HEK293 (cell line): Measurements from ENCODE around the gene BTD.

Experiments
- ELK4 ChIP-seq: IDR thresholded peaks from 2 replicates; pipeline ENCODE4 v1.6.1; 2011; ENCODE audit warnings: mild to moderate bottlenecking, low read depth, low read length, borderline replicate concordance
- SCRT1 ChIP-seq: fragments of 450-650 bp; formaldehyde crosslinking; IDR thresholded peaks from 2 replicates; pipeline ENCODE4 v1.5.1; 2016; ENCODE audit warnings: missing biosample characterization, missing genetic modification characterization, borderline replicate concordance
- YY1 ChIP-seq: fragments of 450-650 bp; formaldehyde crosslinking; IDR thresholded peaks from 2 replicates; pipeline ENCODE4 v1.5.1; 2018; ENCODE audit warnings: missing biosample characterization, missing genetic modification characterization
- ZNF133 ChIP-seq: fragments of 450-650 bp; formaldehyde crosslinking; IDR thresholded peaks from 2 replicates; pipeline ENCODE4 v1.5.1; 2016; ENCODE audit warnings: missing biosample characterization, missing genetic modification characterization
- ZNF175 ChIP-seq: fragments of 450-650 bp; formaldehyde crosslinking; IDR thresholded peaks from 2 replicates; pipeline ENCODE4 v1.5.1; 2016; ENCODE audit warnings: missing biosample characterization, missing genetic modification characterization
- ZNF391 ChIP-seq: fragments of 450-650 bp; formaldehyde crosslinking; IDR thresholded peaks from 2 replicates; pipeline ENCODE4 v1.5.1; 2016; ENCODE audit warnings: low read depth, missing biosample characterization, missing genetic modification characterization, borderline replicate concordance
- ZNF510 ChIP-seq: fragments of 450-650 bp; formaldehyde crosslinking; IDR thresholded peaks from 2 replicates; pipeline ENCODE4 v1.5.1; 2018; ENCODE audit warnings: mild to moderate bottlenecking, missing genetic modification characterization, missing biosample characterization; ENCODE audit not compliant: insufficient replicate concordance
- ZNF558 ChIP-seq: fragments of 450-650 bp; formaldehyde crosslinking; IDR thresholded peaks from 2 replicates; pipeline ENCODE4 v1.5.1; 2016; ENCODE audit warnings: missing biosample characterization, missing genetic modification characterization
- ZNF660 ChIP-seq: fragments of 450-650 bp; IDR thresholded peaks from 2 replicates; pipeline ENCODE4 v1.5.1; 2018; ENCODE audit warnings: missing biosample characterization, mild to moderate bottlenecking, missing genetic modification characterization
- ZNF677 ChIP-seq: fragments of 450-650 bp; IDR thresholded peaks from 2 replicates; pipeline ENCODE4 v1.5.0; 2018; ENCODE audit warnings: missing biosample characterization, mild to moderate bottlenecking, missing genetic modification characterization, moderate library complexity
- TF ChIP-seq, protein P1 (sequence below): fragments of 450-650 bp; formaldehyde crosslinking; IDR thresholded peaks from 2 replicates; pipeline ENCODE4 v1.5.1; 2016; ENCODE audit warnings: missing biosample characterization, missing genetic modification characterization
- TF ChIP-seq, protein P2 (sequence below): fragments of 450-650 bp; formaldehyde crosslinking; IDR thresholded peaks from 2 replicates; pipeline ENCODE4 v1.5.1; 2016; ENCODE audit warnings: missing biosample characterization, missing genetic modification characterization, low read depth
- TF ChIP-seq, protein P3 (sequence below): fragments of 450-650 bp; formaldehyde crosslinking; IDR thresholded peaks from 2 replicates; pipeline ENCODE4 v1.5.1; 2016; ENCODE audit warnings: missing biosample characterization, missing genetic modification characterization, borderline replicate concordance
- TF ChIP-seq, protein P4 (sequence below): fragments of 450-650 bp; formaldehyde crosslinking; IDR thresholded peaks from 2 replicates; pipeline ENCODE4 v1.5.1; 2016; ENCODE audit warnings: missing biosample characterization, missing genetic modification characterization

DNA sequence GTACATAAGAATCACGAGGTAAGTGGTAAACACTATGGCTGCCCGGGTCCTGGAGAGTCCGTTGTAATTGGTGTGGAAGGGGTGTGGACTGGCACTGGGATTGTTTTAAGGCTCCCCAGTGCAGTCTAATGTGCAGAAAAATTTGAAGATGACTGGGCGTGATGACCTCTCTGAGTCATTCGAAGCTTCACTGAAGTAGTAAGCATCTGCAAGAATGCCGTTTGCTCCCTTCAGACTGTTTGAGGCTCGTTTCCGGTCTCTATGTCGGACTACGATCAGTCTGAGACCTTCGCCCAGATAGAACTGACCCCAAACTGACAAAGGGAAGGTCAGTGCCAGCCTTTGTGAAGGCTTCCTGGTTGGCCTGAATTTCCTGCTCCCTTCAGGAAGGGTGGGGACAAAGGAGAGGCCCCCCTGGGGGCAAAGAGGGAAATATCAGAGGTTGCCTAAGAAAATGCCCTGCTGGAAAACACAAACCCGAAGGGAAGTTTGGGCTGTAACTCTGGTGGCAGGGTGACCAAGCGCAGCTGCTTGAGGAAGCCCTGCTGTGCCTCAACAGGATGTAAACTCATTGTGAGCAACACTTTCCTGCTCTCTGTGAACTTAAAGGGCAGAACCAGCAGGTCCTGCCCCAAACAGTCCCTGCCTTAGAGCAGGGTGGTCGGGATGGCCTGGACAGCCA, 34.6 kb downstream of the BTD start:
- TF ChIP-seq ZNF133 (tag by site-specific recombination) (no peak), ZNF391 (no peak), ZNF175 (tag by site-specific recombination) (no peak), ELK4 (no peak), ZNF677 (tag by site-specific recombination) (no peak), ZNF660 (tag by site-specific recombination) (no peak), ZNF510 (tag by site-specific recombination) (no peak), ZNF558 (tag by site-specific recombination) (no peak), SCRT1 (tag by site-specific recombination) (no peak), YY1 (tag by site-specific recombination) (no peak)
- TF ChIP-seq, protein P1, sequence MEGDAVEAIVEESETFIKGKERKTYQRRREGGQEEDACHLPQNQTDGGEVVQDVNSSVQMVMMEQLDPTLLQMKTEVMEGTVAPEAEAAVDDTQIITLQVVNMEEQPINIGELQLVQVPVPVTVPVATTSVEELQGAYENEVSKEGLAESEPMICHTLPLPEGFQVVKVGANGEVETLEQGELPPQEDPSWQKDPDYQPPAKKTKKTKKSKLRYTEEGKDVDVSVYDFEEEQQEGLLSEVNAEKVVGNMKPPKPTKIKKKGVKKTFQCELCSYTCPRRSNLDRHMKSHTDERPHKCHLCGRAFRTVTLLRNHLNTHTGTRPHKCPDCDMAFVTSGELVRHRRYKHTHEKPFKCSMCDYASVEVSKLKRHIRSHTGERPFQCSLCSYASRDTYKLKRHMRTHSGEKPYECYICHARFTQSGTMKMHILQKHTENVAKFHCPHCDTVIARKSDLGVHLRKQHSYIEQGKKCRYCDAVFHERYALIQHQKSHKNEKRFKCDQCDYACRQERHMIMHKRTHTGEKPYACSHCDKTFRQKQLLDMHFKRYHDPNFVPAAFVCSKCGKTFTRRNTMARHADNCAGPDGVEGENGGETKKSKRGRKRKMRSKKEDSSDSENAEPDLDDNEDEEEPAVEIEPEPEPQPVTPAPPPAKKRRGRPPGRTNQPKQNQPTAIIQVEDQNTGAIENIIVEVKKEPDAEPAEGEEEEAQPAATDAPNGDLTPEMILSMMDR: no peak
- TF ChIP-seq, protein P2, sequence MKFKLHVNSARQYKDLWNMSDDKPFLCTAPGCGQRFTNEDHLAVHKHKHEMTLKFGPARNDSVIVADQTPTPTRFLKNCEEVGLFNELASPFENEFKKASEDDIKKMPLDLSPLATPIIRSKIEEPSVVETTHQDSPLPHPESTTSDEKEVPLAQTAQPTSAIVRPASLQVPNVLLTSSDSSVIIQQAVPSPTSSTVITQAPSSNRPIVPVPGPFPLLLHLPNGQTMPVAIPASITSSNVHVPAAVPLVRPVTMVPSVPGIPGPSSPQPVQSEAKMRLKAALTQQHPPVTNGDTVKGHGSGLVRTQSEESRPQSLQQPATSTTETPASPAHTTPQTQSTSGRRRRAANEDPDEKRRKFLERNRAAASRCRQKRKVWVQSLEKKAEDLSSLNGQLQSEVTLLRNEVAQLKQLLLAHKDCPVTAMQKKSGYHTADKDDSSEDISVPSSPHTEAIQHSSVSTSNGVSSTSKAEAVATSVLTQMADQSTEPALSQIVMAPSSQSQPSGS (tag by site-specific recombination): no peak
- TF ChIP-seq, protein P3, sequence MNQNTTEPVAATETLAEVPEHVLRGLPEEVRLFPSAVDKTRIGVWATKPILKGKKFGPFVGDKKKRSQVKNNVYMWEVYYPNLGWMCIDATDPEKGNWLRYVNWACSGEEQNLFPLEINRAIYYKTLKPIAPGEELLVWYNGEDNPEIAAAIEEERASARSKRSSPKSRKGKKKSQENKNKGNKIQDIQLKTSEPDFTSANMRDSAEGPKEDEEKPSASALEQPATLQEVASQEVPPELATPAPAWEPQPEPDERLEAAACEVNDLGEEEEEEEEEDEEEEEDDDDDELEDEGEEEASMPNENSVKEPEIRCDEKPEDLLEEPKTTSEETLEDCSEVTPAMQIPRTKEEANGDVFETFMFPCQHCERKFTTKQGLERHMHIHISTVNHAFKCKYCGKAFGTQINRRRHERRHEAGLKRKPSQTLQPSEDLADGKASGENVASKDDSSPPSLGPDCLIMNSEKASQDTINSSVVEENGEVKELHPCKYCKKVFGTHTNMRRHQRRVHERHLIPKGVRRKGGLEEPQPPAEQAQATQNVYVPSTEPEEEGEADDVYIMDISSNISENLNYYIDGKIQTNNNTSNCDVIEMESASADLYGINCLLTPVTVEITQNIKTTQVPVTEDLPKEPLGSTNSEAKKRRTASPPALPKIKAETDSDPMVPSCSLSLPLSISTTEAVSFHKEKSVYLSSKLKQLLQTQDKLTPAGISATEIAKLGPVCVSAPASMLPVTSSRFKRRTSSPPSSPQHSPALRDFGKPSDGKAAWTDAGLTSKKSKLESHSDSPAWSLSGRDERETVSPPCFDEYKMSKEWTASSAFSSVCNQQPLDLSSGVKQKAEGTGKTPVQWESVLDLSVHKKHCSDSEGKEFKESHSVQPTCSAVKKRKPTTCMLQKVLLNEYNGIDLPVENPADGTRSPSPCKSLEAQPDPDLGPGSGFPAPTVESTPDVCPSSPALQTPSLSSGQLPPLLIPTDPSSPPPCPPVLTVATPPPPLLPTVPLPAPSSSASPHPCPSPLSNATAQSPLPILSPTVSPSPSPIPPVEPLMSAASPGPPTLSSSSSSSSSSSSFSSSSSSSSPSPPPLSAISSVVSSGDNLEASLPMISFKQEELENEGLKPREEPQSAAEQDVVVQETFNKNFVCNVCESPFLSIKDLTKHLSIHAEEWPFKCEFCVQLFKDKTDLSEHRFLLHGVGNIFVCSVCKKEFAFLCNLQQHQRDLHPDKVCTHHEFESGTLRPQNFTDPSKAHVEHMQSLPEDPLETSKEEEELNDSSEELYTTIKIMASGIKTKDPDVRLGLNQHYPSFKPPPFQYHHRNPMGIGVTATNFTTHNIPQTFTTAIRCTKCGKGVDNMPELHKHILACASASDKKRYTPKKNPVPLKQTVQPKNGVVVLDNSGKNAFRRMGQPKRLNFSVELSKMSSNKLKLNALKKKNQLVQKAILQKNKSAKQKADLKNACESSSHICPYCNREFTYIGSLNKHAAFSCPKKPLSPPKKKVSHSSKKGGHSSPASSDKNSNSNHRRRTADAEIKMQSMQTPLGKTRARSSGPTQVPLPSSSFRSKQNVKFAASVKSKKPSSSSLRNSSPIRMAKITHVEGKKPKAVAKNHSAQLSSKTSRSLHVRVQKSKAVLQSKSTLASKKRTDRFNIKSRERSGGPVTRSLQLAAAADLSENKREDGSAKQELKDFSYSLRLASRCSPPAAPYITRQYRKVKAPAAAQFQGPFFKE (tag by site-specific recombination): no peak
- TF ChIP-seq, protein P4, sequence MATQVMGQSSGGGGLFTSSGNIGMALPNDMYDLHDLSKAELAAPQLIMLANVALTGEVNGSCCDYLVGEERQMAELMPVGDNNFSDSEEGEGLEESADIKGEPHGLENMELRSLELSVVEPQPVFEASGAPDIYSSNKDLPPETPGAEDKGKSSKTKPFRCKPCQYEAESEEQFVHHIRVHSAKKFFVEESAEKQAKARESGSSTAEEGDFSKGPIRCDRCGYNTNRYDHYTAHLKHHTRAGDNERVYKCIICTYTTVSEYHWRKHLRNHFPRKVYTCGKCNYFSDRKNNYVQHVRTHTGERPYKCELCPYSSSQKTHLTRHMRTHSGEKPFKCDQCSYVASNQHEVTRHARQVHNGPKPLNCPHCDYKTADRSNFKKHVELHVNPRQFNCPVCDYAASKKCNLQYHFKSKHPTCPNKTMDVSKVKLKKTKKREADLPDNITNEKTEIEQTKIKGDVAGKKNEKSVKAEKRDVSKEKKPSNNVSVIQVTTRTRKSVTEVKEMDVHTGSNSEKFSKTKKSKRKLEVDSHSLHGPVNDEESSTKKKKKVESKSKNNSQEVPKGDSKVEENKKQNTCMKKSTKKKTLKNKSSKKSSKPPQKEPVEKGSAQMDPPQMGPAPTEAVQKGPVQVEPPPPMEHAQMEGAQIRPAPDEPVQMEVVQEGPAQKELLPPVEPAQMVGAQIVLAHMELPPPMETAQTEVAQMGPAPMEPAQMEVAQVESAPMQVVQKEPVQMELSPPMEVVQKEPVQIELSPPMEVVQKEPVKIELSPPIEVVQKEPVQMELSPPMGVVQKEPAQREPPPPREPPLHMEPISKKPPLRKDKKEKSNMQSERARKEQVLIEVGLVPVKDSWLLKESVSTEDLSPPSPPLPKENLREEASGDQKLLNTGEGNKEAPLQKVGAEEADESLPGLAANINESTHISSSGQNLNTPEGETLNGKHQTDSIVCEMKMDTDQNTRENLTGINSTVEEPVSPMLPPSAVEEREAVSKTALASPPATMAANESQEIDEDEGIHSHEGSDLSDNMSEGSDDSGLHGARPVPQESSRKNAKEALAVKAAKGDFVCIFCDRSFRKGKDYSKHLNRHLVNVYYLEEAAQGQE (tag by site-specific recombination): no peak
